GM12878 (cell line): Measurements from ENCODE around the gene SLC25A29. TPM values are rescaled to one million over a fixed set of nuclear protein-coding genes. Genes with fewer than 3 reads are reported as not detected.

Source experiments
- ATAC-seq: fragments of 200-7000 bp; cut with Tn5 transposase; 3 replicates; pipeline ENCODE4 v1.9.1; 2020; ENCODE audit warnings: mild to moderate bottlenecking, moderate library complexity
- BruUV-seq: library from RNA; stranded (reverse); fragments of 400-500 nt; replicated peaks from 2 replicates; lab custom pipeline; 2021; lab: Mats Ljungman, UMichigan
- CTCF ChIA-PET: fragments of 300-600 bp; sonication (Branson Sonifier 250); formaldehyde crosslinking; extraction: SDS; loops from one replicate; lab custom pipeline; 2021; ENCODE audit warnings: inconsistent platforms; lab: Yijun Ruan, JAX
- POLR2A ChIA-PET: fragments of 350-600 bp; formaldehyde crosslinking; extraction: SDS; loops from one replicate; lab custom pipeline; 2021; ENCODE audit warnings: inconsistent platforms; lab: Charles Lee
- RAD21 ChIA-PET: fragments of 300-600 bp; sonication (Branson Sonifier 250); formaldehyde crosslinking; loops from one replicate; lab custom pipeline; 2023; ENCODE audit warnings: antibody characterized with exemption; ENCODE audit not compliant: unreplicated experiment; lab: Charles Lee
- SMC1A ChIA-PET: fragments of 300-600 bp; sonication (Branson Sonifier 250); formaldehyde crosslinking; loops from one replicate; lab custom pipeline; 2023; ENCODE audit not compliant: unreplicated experiment, uncharacterized antibody; lab: Charles Lee
- DNase-seq: peaks from one replicate; pipeline ENCODE4 v3.0.0-alpha.2; 2011; ENCODE audit warnings: low read depth, low spot score
- FAIRE-seq: peaks from 3 replicates; lab custom pipeline; 2011; peaks lifted over from hg19 to GRCh38; lab: Jason Lieb, UNC
- H2AFZ ChIP-seq: 2 replicates; pipeline ENCODE4 v1.6.0; 2011; ENCODE audit warnings: low read depth, low read length, control low read depth; ENCODE audit not compliant: control insufficient read depth
- H3K27ac ChIP-seq: 2 replicates; pipeline ENCODE4 v1.5.1; 2011; ENCODE audit warnings: control low read depth; ENCODE audit not compliant: control insufficient read depth, insufficient read depth
- H3K27me3 ChIP-seq, 2 experiments: replicated peaks in 1 of 2; 2 replicates each; pipeline versions ENCODE4 v1.6.0 to v1.6.1; 2011; ENCODE audit warnings: low read length in 1 of 2; ENCODE audit not compliant: control insufficient read depth in 2 of 2, insufficient read depth in 2 of 2
- H3K36me3 ChIP-seq, 2 experiments: 2 replicates each; pipeline ENCODE4 v1.5.1; 2011; ENCODE audit warnings: low read length in 1 of 2; ENCODE audit not compliant: control insufficient read depth in 2 of 2, insufficient read depth in 2 of 2
- H3K4me1 ChIP-seq: 2 replicates; pipeline ENCODE4 v1.6.1; 2011; ENCODE audit warnings: mild to moderate bottlenecking, low read length, moderate library complexity, mixed read lengths; ENCODE audit not compliant: control insufficient read depth, insufficient read depth
- H3K4me2 ChIP-seq: 2 replicates; pipeline ENCODE4 v1.6.0; 2011; ENCODE audit warnings: control low read depth; ENCODE audit not compliant: control insufficient read depth, insufficient read depth
- H3K4me3 ChIP-seq: fragments of 200-600 bp; sonication (generic); 2 replicates; pipeline ENCODE4 v1.5.1; 2016
- H3K79me2 ChIP-seq: 2 replicates; pipeline ENCODE4 v1.6.0; 2011; ENCODE audit warnings: low read length; ENCODE audit not compliant: control insufficient read depth, insufficient read depth
- H3K9ac ChIP-seq: 2 replicates; pipeline ENCODE4 v1.8.0; 2011; ENCODE audit warnings: low read length, control low read depth, mixed read lengths; ENCODE audit not compliant: control insufficient read depth, insufficient read depth
- H3K9me3 ChIP-seq: replicated peaks from 3 replicates; pipeline ENCODE4 v1.5.1; 2011; ENCODE audit warnings: mild to moderate bottlenecking, low read length; ENCODE audit not compliant: control insufficient read depth, insufficient read depth
- H4K20me1 ChIP-seq: 2 replicates; pipeline ENCODE4 v1.6.0; 2011; ENCODE audit not compliant: control insufficient read depth, insufficient read depth
- POLR2A ChIP-seq: IDR thresholded peaks from 2 replicates; pipeline ENCODE4 v1.6.1; 2011; ENCODE audit warnings: low read depth, mild to moderate bottlenecking, low read length
- PRDM15 ChIP-seq: fragments of 450-650 bp; formaldehyde crosslinking; IDR thresholded peaks from 2 replicates; pipeline ENCODE4 v1.4.0; 2020; ENCODE audit warnings: mild to moderate bottlenecking, moderate library complexity
- RELB ChIP-seq: fragments of 450-650 bp; IDR thresholded peaks from 2 replicates; pipeline ENCODE4 v1.6.1; 2017; ENCODE audit warnings: low read depth, mild to moderate bottlenecking, moderate library complexity
- WGBS: methylation state at CpG from one replicate; pipeline ENCODE4 v1.1.6; 2016; ENCODE audit warnings: low lambda C conversion rate; ENCODE audit not compliant: insufficient replicate concordance, insufficient coverage; ENCODE audit errors: missing lambda C conversion rate; 5-methylcytosine and 5-hydroxymethylcytosine counted together
- in situ Hi-C: fragments of 300-500 bp; cut with MboI; formaldehyde crosslinking; loops from 9 replicates; pipeline ENCODE4 v1.14.3; 2018; ENCODE audit warnings: mixed read lengths
- intact Hi-C: fragments of 100-400 bp; cut with micrococcal nuclease; formaldehyde crosslinking; loops from one replicate; pipeline ENCODE4 v1.14.2; 2022; ENCODE audit not compliant: unreplicated experiment
- polyA plus RNA-seq, 11 experiments: library from polyadenylated mRNA; depleted of rRNA in 4 of 11; unstranded in 6 of 11; stranded (reverse) in 5 of 11; fragments of >200 nt; fragmentation: Nextera tagmentation in 4 of 11; fragmentation: Illumina TruSeq in 1 of 11; extraction: Ambion mirVana in 4 of 11; extraction: Trizol in 1 of 11; gene quantifications; 1 replicate in 1 of 11; 2 replicates in 10 of 11; pipeline versions ENCODE4 v1.2.1 to v1.2.3, GENCODE V29; 2011 to 2016; ENCODE audit warnings: inconsistent platforms in 2 of 11, missing spikeins in 2 of 11, low read depth in 1 of 11
- total RNA-seq, 4 experiments: library from RNA; depleted of rRNA in 3 of 4; stranded (reverse); fragments of >200 nt in 3 of 4; fragmentation: Illumina TruSeq in 1 of 4; extraction: Trizol in 1 of 4; gene quantifications; 2 replicates each; pipeline versions ENCODE4 v1.2.1 to v1.2.3, GENCODE V29; 2013 to 2021

The SLC25A29 gene
- total and polyA plus RNA-seq, 10 of the 15 experiments (the other 5 are each of a cell fraction or from before 2014, with no cell fraction given), result 0.42 to 13.3 (median 4.0) TPM; not detected in 1

- WGBS, result 99% methylated on average over 7 of the region's 7 CpGs
- DNase-seq, result no peak
- CTCF ChIA-PET, result interaction anchor here (1.0 to 5.3 kb wide), 5 partner anchors 8 to 96 kb away, joined by 3 to 50 read pairs (median 6); partner anchors contain the start of gene WDR25
- SMC1A ChIA-PET, result interaction anchor here (1.3 kb wide), 2 partner anchors 8 to 95 kb away, joined by 3 to 5 read pairs; no protein-coding TSS in a partner anchor
- in situ Hi-C loops, result loop anchor here (10.0 kb wide), 1 partner anchor 363 kb away; no protein-coding TSS in a partner anchor
- H3K27ac ChIP-seq, result no peak overlapping the region
- no peaks in the 10 kb centered on the region for H3K27me3 ChIP-seq
- H3K9me3 ChIP-seq, result no peaks in the 10 kb centered on the region
- POLR2A ChIA-PET, result no interaction called here
- H3K36me3 ChIP-seq, result peaks cover 12 to 14% of the 10 kb centered on the region in 2 experiments
- no peak overlapping the region for H3K4me3 ChIP-seq
- peaks cover 14% of the 10 kb centered on the region for H3K79me2 ChIP-seq
- no peak for FAIRE-seq
- H3K4me1 ChIP-seq, result 0 out of 2 replicates have a peak, but pooled peaks cover 5% of the 10 kb centered on the region
- no peaks in the 10 kb centered on the region for H4K20me1 ChIP-seq
- ATAC-seq, result no peak
- RAD21 ChIA-PET, result interaction anchor here (1.2 kb wide), 1 partner anchor 89 kb away, joined by 3 read pairs; no protein-coding TSS in a partner anchor
- no TSS peak for BruUV-seq
- H3K4me2 ChIP-seq, result no peak overlapping the region
- no peak for TF ChIP-seq RELB
- peak; percentile 40; the same call in 1 of the 2 replicates for TF ChIP-seq POLR2A
- TF ChIP-seq, all 136 proteins: peak for 1
- Histone ChIP-seq H3K9ac (no peak overlapping the region), H2AFZ (no peak overlapping the region)
- intact Hi-C loops, result no loop called here
Measured at GRCh38 chr14:100282083-100282350, 24.2 kb downstream of the SLC25A29 start.

GRCh38 chr14:100281286-100282082, 24.8 kb downstream of the SLC25A29 start:
- RAD21 ChIA-PET, result interaction anchor here (1.2 kb wide), 1 partner anchor 89 kb away, joined by 3 read pairs; no protein-coding TSS in a partner anchor
- no peak overlapping the region for H3K9ac ChIP-seq
- peaks cover 12 to 15% of the 10 kb centered on the region in 2 experiments for H3K36me3 ChIP-seq
- H2AFZ ChIP-seq, result no peak overlapping the region
- peaks cover 14% of the 10 kb centered on the region for H3K79me2 ChIP-seq
- DNase-seq (no peak), ATAC-seq (no peak), FAIRE-seq (no peak)
- in situ Hi-C loops (loop anchor here (10.0 kb wide), 1 partner anchor 363 kb away; no protein-coding TSS in a partner anchor), intact Hi-C loops (no loop called here)
- 0 out of 2 replicates have a peak, but pooled peaks cover 5% of the 10 kb centered on the region for H3K4me1 ChIP-seq
- no peaks in the 10 kb centered on the region for H3K27me3 ChIP-seq
- no peak overlapping the region for H3K4me2 ChIP-seq
- H4K20me1 ChIP-seq, result no peaks in the 10 kb centered on the region
- 83% methylated on average over 11 of the region's 11 CpGs for WGBS
- H3K9me3 ChIP-seq, result no peaks in the 10 kb centered on the region
- POLR2A ChIA-PET, result no interaction called here
- TF ChIP-seq POLR2A, result peak; percentile 18; the same call in 1 of the 2 replicates
- TF ChIP-seq PRDM15 (CRISPR knock-in tag), result no peak
- BruUV-seq, result no TSS peak
- CTCF ChIA-PET, result interaction anchor here (2.5 to 5.3 kb wide), 2 partner anchors 21 to 97 kb away, joined by 6 to 50 read pairs; partner anchors contain the start of gene WDR25
- H3K4me3 ChIP-seq, result no peak overlapping the region
- no peak overlapping the region for H3K27ac ChIP-seq
- SMC1A ChIA-PET, result interaction anchor here (1.3 kb wide), 1 partner anchor 96 kb away, joined by 3 read pairs; no protein-coding TSS in a partner anchor
